Measurements from ENCODE around the gene DHTKD1. TPM values are rescaled to one million over a fixed set of nuclear protein-coding genes. Genes with fewer than 3 reads are reported as not detected.

DHTKD1 gene
- total RNA-seq, 1 experiment from 2014 or later = 61.4 TPM

DNA sequence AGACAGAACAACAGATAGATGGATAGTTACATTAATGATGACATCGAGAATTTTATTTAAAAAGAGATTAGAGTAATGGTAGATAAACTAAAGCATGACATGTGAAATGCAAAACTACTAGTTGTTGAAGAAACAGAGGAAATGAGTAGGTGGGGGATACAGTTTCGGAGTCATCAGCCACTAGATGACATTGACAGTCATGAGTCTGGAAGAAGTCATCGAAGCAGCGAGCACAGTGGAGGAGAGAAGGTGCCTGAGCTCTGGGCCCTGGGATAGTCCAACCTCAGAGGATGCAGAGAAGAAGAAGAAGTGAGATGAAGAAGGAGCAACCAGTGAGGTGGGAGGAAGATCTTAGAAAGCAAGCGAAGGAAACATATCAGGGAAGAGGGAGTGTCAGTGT is 40.5 kb downstream of the DHTKD1 start:
- Mint-ChIP-seq H3K4me1 (ENCODE audit: low read depth, unreplicated experiment) (no peaks in the 10 kb centered on the region), H3K27me3 (ENCODE audit: insufficient read depth, unreplicated experiment) (no peaks in the 10 kb centered on the region), H3K4me3 (ENCODE audit: unreplicated experiment) (no peak overlapping the region), H3K9me3 (ENCODE audit: unreplicated experiment) (no peaks in the 10 kb centered on the region), H3K27ac (ENCODE audit: unreplicated experiment) (no peak overlapping the region), H3K36me3 (ENCODE audit: insufficient read depth, unreplicated experiment) (peaks cover 66% of the 10 kb centered on the region)
- DNase-seq = no peak
- Histone ChIP-seq H3K4me1 (no peaks in the 10 kb centered on the region), H3K9me3 (no peaks in the 10 kb centered on the region), H3K4me3 (ENCODE audit: low read depth, low read length) (no peak overlapping the region), H3K36me3 (ENCODE audit: control insufficient read depth, insufficient read depth, low read length) (peaks cover 2% of the 10 kb centered on the region), H3K27me3 (replicated peaks; ENCODE audit: control insufficient read depth, insufficient read depth, low read length) (no peaks in the 10 kb centered on the region)
- intact Hi-C loops (cut with micrococcal nuclease; ENCODE audit: unreplicated experiment) = no loop called here
- POLR2A ChIA-PET = no interaction called here
- CTCF ChIA-PET = no interaction called here
- no TSS peak for BruUV-seq (replicated peaks)
- TF ChIP-seq, protein P1, sequence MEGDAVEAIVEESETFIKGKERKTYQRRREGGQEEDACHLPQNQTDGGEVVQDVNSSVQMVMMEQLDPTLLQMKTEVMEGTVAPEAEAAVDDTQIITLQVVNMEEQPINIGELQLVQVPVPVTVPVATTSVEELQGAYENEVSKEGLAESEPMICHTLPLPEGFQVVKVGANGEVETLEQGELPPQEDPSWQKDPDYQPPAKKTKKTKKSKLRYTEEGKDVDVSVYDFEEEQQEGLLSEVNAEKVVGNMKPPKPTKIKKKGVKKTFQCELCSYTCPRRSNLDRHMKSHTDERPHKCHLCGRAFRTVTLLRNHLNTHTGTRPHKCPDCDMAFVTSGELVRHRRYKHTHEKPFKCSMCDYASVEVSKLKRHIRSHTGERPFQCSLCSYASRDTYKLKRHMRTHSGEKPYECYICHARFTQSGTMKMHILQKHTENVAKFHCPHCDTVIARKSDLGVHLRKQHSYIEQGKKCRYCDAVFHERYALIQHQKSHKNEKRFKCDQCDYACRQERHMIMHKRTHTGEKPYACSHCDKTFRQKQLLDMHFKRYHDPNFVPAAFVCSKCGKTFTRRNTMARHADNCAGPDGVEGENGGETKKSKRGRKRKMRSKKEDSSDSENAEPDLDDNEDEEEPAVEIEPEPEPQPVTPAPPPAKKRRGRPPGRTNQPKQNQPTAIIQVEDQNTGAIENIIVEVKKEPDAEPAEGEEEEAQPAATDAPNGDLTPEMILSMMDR (IDR thresholded peaks at IDR 0.05; ENCODE audit: insufficient read depth in 1 of 2, low read depth in 1 of 2, low read length in 1 of 2, severe bottlenecking in 1 of 2, unreplicated experiment in 1 of 2) = no peak

DNA sequence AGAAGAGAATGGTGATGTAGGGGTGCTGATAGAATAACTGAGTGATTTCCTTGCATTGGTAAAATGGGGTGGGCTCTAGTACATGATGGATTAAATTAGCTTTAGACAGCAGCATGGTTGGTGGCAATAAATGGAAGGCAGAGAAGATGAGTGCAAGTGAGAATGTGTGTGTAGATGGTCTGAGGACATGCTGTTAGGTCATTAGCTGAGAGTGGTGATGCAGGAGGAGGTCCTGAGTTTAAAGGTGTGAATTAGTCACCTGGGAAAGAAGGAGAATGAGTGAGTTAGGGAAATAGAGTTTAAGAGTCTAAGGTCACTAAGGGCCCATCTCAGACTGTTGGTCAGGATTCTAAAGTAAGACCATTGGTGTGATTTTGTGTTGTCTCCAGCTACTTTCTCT is 42.8 kb downstream of the DHTKD1 start:
- BruUV-seq (replicated peaks) = no TSS peak
- peaks cover 64% of the 10 kb centered on the region for H3K36me3 Mint-ChIP-seq (ENCODE audit: insufficient read depth, unreplicated experiment)

DNA sequence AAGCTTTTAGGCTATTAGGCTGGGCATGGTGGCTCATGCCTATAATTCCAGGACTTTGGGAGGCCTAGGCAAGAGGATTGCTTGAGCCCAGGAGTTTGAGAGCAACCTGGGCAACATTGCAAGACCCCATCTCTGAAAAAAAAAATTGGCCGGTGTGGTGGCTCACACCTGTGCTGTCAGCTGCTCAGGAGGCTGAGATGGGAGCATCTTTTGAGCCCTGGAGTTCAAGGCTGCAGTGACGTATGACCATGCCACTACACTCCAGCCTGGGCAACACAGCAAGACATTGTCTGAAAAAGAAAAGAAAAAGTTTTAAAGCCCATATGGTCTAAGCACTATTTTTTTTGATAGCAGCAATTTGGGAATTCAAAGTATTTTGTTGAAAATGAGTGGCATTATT is 44.9 kb downstream of the DHTKD1 start:
- H3K9me3 ChIP-seq = no peaks in the 10 kb centered on the region
- H3K4me1 ChIP-seq = no peaks in the 10 kb centered on the region
- no peaks in the 10 kb centered on the region for H3K4me1 Mint-ChIP-seq (ENCODE audit: low read depth, unreplicated experiment)
- intact Hi-C loops (cut with micrococcal nuclease; ENCODE audit: unreplicated experiment) = no loop called here
- TF ChIP-seq, protein P1 (IDR thresholded peaks at IDR 0.05; ENCODE audit: insufficient read depth in 1 of 2, low read depth in 1 of 2, low read length in 1 of 2, severe bottlenecking in 1 of 2, unreplicated experiment in 1 of 2) = no peak
- H3K27ac Mint-ChIP-seq (ENCODE audit: unreplicated experiment) = no peak overlapping the region
- H3K27me3 ChIP-seq (replicated peaks; ENCODE audit: control insufficient read depth, insufficient read depth, low read length) = no peaks in the 10 kb centered on the region
- no peak overlapping the region for H3K4me3 Mint-ChIP-seq (ENCODE audit: unreplicated experiment)
- H3K36me3 ChIP-seq (ENCODE audit: control insufficient read depth, insufficient read depth, low read length) = peaks cover 4% of the 10 kb centered on the region
- DNase-seq = no peak
- H3K27me3 Mint-ChIP-seq (ENCODE audit: insufficient read depth, unreplicated experiment) = no peaks in the 10 kb centered on the region
- peaks cover 66% of the 10 kb centered on the region for H3K36me3 Mint-ChIP-seq (ENCODE audit: insufficient read depth, unreplicated experiment)
- ChIA-PET CTCF (no interaction called here), POLR2A (no interaction called here)
- no peaks in the 10 kb centered on the region for H3K9me3 Mint-ChIP-seq (ENCODE audit: unreplicated experiment)
- no peak overlapping the region for H3K4me3 ChIP-seq (ENCODE audit: low read depth, low read length)
- no TSS peak for BruUV-seq (replicated peaks)

More for the DNA sequence above, 42.8 kb downstream of the DHTKD1 start:
- TF ChIP-seq, protein P1 (IDR thresholded peaks at IDR 0.05; ENCODE audit: insufficient read depth in 1 of 2, low read depth in 1 of 2, low read length in 1 of 2, severe bottlenecking in 1 of 2, unreplicated experiment in 1 of 2) = no peak
- no peak overlapping the region for H3K27ac Mint-ChIP-seq (ENCODE audit: unreplicated experiment)
- no peak overlapping the region for H3K4me3 ChIP-seq (ENCODE audit: low read depth, low read length)
- no peaks in the 10 kb centered on the region for H3K4me1 Mint-ChIP-seq (ENCODE audit: low read depth, unreplicated experiment)
- peaks cover 1% of the 10 kb centered on the region for H3K36me3 ChIP-seq (ENCODE audit: control insufficient read depth, insufficient read depth, low read length)
- no peaks in the 10 kb centered on the region for H3K27me3 ChIP-seq (replicated peaks; ENCODE audit: control insufficient read depth, insufficient read depth, low read length)
- POLR2A ChIA-PET = interaction anchor here (0.6 kb wide), 1 partner anchor 9 kb away, joined by 3 read pairs; no protein-coding TSS in a partner anchor
- CTCF ChIA-PET = no interaction called here
- H3K4me3 Mint-ChIP-seq (ENCODE audit: unreplicated experiment) = no peak overlapping the region
- H3K27me3 Mint-ChIP-seq (ENCODE audit: insufficient read depth, unreplicated experiment) = no peaks in the 10 kb centered on the region
- H3K9me3 ChIP-seq = no peaks in the 10 kb centered on the region
- no peak for DNase-seq
- H3K4me1 ChIP-seq = no peaks in the 10 kb centered on the region
- intact Hi-C loops (cut with micrococcal nuclease; ENCODE audit: unreplicated experiment) = no loop called here
- H3K9me3 Mint-ChIP-seq (ENCODE audit: unreplicated experiment) = no peaks in the 10 kb centered on the region

All from Caco-2 (cell line).